ENCODE results near the gene CRYGD. TPM values are rescaled to one million over a fixed set of nuclear protein-coding genes. Genes with fewer than 3 reads are reported as not detected.

CRYGD gene
- total and polyA plus RNA-seq, 2 donors (not counting 3 experiments of a cell fraction or from before 2014, with no cell fraction given): not detected

- Histone ChIP-seq H3K4me3 (replicated peaks in 1 of 3; ENCODE audit: insufficient read depth in 1 of 3, low read depth in 1 of 3, low read length in 3 of 3) (no peak overlapping the region), H3K27ac (ENCODE audit: insufficient read depth, low read depth, low read length) (no peak overlapping the region), H3K36me3 (ENCODE audit: control insufficient read depth in 2 of 2, extremely low read depth in 1 of 2, insufficient read depth in 2 of 2, low read length in 2 of 2) (no peaks in the 10 kb centered on the region), H3K9me1 (replicated peaks; ENCODE audit: control insufficient read depth, extremely low read depth, insufficient read depth, low read length) (no peaks in the 10 kb centered on the region), H3K27me3 (ENCODE audit: control insufficient read depth in 2 of 2, insufficient read depth in 2 of 2, low read length in 2 of 2) (no peaks in the 10 kb centered on the region), H3K9me3 (replicated peaks; ENCODE audit: control insufficient read depth, insufficient read depth, low read length) (no peaks in the 10 kb centered on the region), H3K4me2 (ENCODE audit: insufficient read depth, low read length) (no peak overlapping the region), H4K20me1 (replicated peaks; ENCODE audit: control insufficient read depth, extremely low read depth, insufficient read depth, low read length) (no peaks in the 10 kb centered on the region), H3K9ac (replicated peaks; ENCODE audit: extremely low read depth, insufficient read depth, low read length) (no peak overlapping the region), H3K79me2 (ENCODE audit: control insufficient read depth, insufficient read depth, low read length) (no peaks in the 10 kb centered on the region), H3K4me1 (ENCODE audit: control insufficient read depth, extremely low read depth, insufficient read depth, low read length) (no peaks in the 10 kb centered on the region), H2AFZ (ENCODE audit: low read depth, low read length) (no peak overlapping the region)
- ChIA-PET CTCF (no interaction called here), POLR2A (no interaction called here)
- FAIRE-seq (no peak), DNase-seq (ENCODE audit: low read depth, low spot score) (no peak)
- dilution Hi-C loops (cut with MboI; ENCODE audit: extremely low pct_ligation_motif_present, low sequenced_read_pairs): no loop called here
- intact Hi-C loops (cut with micrococcal nuclease): no loop called here
- no TSS peak for BruUV-seq (replicated peaks)
- no peak for TF ChIP-seq MYC (IDR thresholded peaks at IDR 0.05; ENCODE audit: low read depth, low read length)
- no peak for TF ChIP-seq EZH2 (IDR thresholded peaks at IDR 0.05; ENCODE audit: borderline replicate concordance, low read depth, low read length, severe bottlenecking)
- no peak for TF ChIP-seq GATA2 (IDR thresholded peaks at IDR 0.05; ENCODE audit: insufficient read depth, insufficient read length, low read depth, low read length)
- no peak for TF ChIP-seq CTCF (IDR thresholded peaks at IDR 0.05; ENCODE audit: extremely low read depth in 1 of 2, insufficient read depth in 1 of 2, low read depth in 1 of 2, low read length in 2 of 2)
- TF ChIP-seq MAX (IDR thresholded peaks at IDR 0.05; ENCODE audit: insufficient read depth, insufficient read length): no peak
- no peak for TF ChIP-seq POLR2A (IDR thresholded peaks at IDR 0.05; ENCODE audit: low read depth, low read length)
Measured at GRCh38 chr2:208098267-208098666, 26.1 kb downstream of the CRYGD start.

- Histone ChIP-seq H3K4me2 (ENCODE audit: insufficient read depth, low read length) (no peak overlapping the region), H3K4me3 (replicated peaks in 1 of 3; ENCODE audit: insufficient read depth in 1 of 3, low read depth in 1 of 3, low read length in 3 of 3) (no peak overlapping the region), H3K27me3 (ENCODE audit: control insufficient read depth in 2 of 2, insufficient read depth in 2 of 2, low read length in 2 of 2) (no peaks in the 10 kb centered on the region), H3K27ac (ENCODE audit: insufficient read depth, low read depth, low read length) (no peak overlapping the region), H3K36me3 (ENCODE audit: control insufficient read depth in 2 of 2, extremely low read depth in 1 of 2, insufficient read depth in 2 of 2, low read length in 2 of 2) (no peaks in the 10 kb centered on the region), H3K9me3 (replicated peaks; ENCODE audit: control insufficient read depth, insufficient read depth, low read length) (no peaks in the 10 kb centered on the region), H3K79me2 (ENCODE audit: control insufficient read depth, insufficient read depth, low read length) (no peaks in the 10 kb centered on the region), H3K4me1 (ENCODE audit: control insufficient read depth, extremely low read depth, insufficient read depth, low read length) (no peaks in the 10 kb centered on the region), H4K20me1 (replicated peaks; ENCODE audit: control insufficient read depth, extremely low read depth, insufficient read depth, low read length) (no peaks in the 10 kb centered on the region), H3K9me1 (replicated peaks; ENCODE audit: control insufficient read depth, extremely low read depth, insufficient read depth, low read length) (no peaks in the 10 kb centered on the region), H3K9ac (replicated peaks; ENCODE audit: extremely low read depth, insufficient read depth, low read length) (no peak overlapping the region), H2AFZ (ENCODE audit: low read depth, low read length) (no peak overlapping the region)
- no TSS peak for BruUV-seq (replicated peaks)
- peak; percentile 60 for DNase-seq (ENCODE audit: low read depth, low spot score)
- CTCF ChIA-PET: no interaction called here
- intact Hi-C loops (cut with micrococcal nuclease) (no loop called here), dilution Hi-C loops (cut with MboI; ENCODE audit: extremely low pct_ligation_motif_present, low sequenced_read_pairs) (no loop called here)
- FAIRE-seq: no peak
- TF ChIP-seq EZH2 (IDR thresholded peaks at IDR 0.05; ENCODE audit: borderline replicate concordance, low read depth, low read length, severe bottlenecking) (no peak), POLR2AphosphoS5 (IDR thresholded peaks at IDR 0.05; ENCODE audit: insufficient read depth, low read depth, low read length) (no peak), POLR2A (IDR thresholded peaks at IDR 0.05; ENCODE audit: low read depth, low read length) (no peak), MYC (IDR thresholded peaks at IDR 0.05; ENCODE audit: low read depth, low read length) (no peak), FOS (IDR thresholded peaks at IDR 0.05; ENCODE audit: borderline replicate concordance, insufficient read depth, low read length) (no peak), CTCF (IDR thresholded peaks at IDR 0.05; ENCODE audit: extremely low read depth in 1 of 2, insufficient read depth in 1 of 2, low read depth in 1 of 2, low read length in 2 of 2) (no peak), MAX (IDR thresholded peaks at IDR 0.05; ENCODE audit: insufficient read depth, insufficient read length) (no peak), GATA2 (IDR thresholded peaks at IDR 0.05; ENCODE audit: insufficient read depth, insufficient read length, low read depth, low read length) (no peak), JUN (IDR thresholded peaks at IDR 0.05; ENCODE audit: borderline replicate concordance, insufficient read depth, insufficient read length, low read depth) (no peak)
- POLR2A ChIA-PET: no interaction called here
Measured at GRCh38 chr2:208097801-208098200, 26.5 kb downstream of the CRYGD start.

Measured in endothelial cell of umbilical vein (primary cell).